GM21529 (cell line): Measurements from ENCODE around the gene ZNF76.
A peak's percentile ranks its signal among the peaks of the same experiment; 100 is the strongest.

Experiments used
- ATAC-seq: cut with Tn5 transposase; IDR thresholded peaks from one replicate; pipeline ENCODE4 v1.9.1; 2021; ENCODE audit not compliant: unreplicated experiment

ZNF76 gene

GRCh38 chr6:35236223-35236622 lies 23.3 kb upstream of the ZNF76 start:
- ATAC-seq, result no peak

GRCh38 chr6:35237476-35237875 lies 22.1 kb upstream of the ZNF76 start:
- ATAC-seq, result no peak

DNA sequence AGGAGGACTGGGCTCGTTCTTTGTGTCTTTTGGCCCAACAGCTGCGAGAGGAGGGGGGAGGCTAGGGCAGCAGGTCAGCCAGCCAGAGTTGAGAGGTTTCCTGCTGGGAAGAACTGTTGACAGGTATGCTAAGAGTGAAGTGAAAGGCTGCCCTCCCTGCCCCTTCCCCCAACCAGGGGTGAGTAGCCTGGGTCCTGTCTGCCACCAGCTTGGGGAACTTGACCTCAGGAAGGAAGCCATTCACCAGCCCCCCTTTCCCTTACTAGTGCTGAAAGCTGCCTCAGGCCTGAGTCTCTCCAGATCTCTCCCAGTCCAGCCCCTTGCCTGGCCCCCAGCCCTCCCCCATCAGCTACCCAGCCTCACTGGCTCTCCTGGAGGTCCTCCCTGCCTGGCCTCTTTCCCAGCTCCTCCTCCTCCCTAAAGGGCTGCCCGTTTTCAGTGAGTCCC lies 20.7 kb upstream of the ZNF76 start:
- no peak for ATAC-seq

DNA sequence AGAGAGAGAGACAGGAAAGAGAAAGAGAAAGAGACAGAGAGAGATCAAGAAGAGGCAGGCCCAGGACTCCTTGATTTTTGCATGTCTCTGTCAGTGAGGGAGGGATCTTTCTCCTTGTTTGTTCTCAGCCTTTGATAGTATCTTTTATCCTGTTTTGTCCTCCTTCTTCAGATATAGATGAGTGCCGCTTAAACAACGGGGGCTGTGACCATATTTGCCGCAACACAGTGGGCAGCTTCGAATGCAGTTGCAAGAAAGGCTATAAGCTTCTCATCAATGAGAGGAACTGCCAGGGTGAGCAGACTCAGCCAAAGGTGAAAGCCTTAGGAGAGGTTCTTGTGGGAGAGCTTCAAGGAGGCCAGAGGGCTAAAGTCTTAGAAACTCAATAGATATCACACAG lies 20.0 kb upstream of the ZNF76 start:
- ATAC-seq, result no peak

DNA sequence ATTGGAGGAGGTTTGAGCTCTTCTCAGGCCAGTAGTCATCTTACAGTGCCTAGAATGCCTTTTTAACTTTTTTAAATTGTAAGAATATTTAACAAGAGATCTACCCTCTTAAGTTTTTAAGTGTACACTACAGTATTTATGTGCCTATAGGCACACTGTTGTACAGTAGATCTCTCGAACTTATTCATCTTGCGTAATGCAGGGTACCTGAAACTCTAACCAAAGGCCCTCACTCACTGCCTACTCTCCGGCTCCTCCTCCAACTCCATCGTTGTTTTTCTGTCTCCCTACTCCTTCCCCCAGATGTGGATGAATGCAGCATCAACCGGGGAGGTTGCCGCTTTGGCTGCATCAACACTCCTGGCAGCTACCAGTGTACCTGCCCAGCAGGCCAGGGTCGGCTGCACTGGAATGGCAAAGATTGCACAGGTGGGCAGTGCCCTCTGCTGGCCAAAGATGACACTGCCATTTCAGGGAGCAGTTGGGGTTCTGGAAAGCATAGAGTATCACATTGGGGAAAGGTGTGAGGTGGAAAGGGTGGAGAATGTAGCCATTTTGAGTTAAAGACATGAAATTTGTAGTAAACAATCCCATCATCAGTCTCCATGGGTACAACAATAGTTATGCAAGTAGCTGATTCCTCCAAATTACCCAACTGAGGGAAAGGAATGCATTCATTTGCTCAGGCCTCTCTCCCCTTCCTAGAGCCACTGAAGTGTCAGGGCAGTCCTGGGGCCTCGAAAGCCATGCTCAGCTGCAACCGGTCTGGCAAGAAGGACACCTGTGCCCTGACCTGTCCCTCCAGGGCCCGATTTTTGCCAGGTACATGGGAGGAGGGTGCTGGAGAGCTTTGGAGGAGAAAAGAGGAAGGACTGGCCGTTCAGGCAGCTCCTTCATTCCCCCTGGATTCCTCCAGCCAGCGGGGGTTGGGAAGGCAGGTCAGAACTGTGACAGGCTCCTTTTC lies 18.4 kb upstream of the ZNF76 start:
- no peak for ATAC-seq

GRCh38 chr6:35242486-35242885 lies 17.0 kb upstream of the ZNF76 start:
- ATAC-seq, result no peak

- no peak for ATAC-seq
Observed at GRCh38 chr6:35242906-35243305, 16.6 kb upstream of the ZNF76 start.

DNA sequence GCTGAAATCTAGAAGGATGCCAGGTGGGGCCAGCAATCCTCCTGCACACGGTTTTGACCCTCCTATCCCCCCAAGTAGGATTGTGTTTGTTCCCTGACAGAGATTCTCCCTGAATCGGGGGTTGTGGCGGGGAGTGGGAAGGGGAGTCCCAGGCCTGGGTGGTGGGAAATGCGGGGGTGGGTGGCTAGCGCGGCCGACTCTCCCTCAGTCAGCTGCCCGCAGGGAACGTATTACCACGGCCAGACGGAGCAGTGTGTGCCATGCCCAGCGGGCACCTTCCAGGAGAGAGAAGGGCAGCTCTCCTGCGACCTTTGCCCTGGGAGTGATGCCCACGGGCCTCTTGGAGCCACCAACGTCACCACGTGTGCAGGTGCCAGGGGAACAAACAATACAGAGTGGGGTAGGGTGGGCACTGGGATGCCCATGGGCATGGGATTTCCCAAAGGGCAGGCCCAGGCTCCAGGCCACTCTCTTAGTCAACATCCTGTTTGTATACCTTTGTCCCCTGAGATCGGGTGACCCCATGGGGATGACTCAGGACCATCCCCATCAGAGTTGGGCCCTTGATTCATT lies 16.1 kb upstream of the ZNF76 start:
- no peak for ATAC-seq

DNA sequence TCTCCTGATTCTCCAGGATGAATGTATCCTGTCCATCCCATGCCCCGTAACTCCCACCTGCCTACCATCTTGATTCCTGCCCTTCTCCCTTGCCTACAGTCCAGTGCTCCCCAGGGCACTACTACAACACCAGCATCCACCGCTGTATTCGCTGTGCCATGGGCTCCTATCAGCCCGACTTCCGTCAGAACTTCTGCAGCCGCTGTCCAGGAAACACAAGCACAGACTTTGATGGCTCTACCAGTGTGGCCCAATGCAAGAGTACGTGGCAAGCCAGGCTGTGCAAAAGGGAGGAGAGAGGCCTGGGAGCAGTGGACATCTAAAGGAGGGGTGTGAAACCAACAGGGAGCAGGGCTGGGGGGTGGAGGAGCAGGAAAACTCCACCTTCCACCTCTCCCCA lies 15.0 kb upstream of the ZNF76 start:
- ATAC-seq, result no peak

DNA sequence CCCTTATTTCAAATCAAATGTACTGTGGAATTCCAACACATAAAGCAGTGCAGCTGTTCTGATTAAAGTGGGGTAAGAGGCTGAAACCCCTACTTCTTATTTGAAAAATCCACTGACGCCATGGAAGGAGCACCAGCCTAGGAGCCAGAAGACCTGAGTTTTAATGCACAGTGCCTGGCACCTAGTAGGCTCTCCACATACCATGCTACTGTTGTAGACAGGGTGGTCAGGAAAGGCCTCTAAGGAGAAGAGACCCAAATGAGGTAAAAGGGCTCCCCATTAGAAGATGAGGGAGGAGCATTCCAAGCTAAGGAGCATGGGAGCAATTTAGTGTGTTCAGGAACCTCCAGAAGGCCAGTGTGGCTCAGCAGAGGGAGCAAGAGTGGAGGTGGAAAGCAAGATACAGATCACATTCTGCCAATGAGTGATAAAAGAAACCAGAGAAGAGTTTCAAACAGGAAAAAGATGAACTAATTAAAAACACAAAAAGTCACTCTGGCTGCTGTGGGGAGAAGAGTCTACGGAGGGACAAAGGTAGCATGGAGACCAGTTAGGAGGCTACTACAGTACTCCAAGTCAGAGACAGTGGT lies 11.8 kb upstream of the ZNF76 start:
- peak; percentile 49 for ATAC-seq

GRCh38 chr6:35248300-35248699 lies 11.2 kb upstream of the ZNF76 start:
- ATAC-seq, result no peak

DNA sequence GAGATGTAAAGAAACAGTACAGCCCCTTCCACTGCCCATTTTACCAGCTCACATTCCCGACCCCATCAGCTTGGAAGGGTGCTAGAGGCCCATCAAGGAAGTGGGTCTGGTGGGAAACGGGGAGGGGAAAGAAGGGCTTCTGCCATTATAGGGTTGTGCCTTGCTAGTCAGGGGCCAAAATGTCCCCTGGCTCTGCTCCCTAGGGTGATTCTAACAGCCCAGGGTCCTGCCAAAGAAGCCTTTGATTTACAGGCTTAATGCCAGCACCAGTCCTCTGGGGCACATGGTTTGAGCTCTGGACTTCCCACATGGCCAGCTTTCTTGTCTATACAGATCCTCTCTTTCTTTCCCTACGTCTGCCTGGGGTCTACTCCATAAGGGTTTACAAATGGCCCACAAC lies 10.6 kb upstream of the ZNF76 start:
- ATAC-seq, result no peak

DNA sequence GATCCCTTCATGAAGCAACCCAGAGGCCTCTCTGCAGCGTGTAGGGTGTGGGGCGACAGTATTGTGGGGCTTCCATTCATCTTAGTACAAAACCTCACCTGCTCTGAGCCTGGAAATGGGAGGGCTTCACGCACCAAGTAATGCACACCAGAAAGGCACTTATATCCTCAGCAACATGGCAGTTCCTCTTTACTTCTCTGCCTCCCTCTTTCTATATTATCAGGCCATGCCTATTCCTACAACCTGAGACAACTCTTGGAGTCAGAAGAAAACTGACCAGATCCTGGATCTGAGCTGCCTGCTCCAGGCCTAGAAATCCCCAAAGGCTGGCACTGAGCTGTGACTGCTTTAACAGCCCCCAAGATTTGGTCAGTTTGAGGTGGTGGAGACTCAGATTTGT lies 7.6 kb upstream of the ZNF76 start:
- ATAC-seq, result no peak

DNA sequence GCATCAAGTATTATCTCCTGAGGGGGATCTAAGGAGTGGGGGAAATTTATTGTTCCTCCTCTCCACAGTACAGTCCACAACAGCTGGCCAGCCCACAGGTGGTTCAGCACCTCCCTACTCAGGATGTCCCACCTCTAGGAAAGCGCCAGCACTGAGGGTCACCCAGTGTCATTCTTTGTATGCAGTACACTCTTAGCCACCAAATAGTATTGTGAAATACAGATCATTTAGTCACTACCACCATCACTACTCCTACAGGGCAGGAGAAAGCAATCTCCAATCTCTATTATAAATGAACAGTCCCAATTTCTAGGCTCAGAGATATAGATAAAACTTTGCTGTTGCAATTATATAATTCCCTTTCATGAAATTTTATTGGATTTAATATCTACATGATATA lies 6.3 kb upstream of the ZNF76 start:
- ATAC-seq, result no peak

GRCh38 chr6:35258336-35258735 lies 1.2 kb upstream of the ZNF76 start:
- ATAC-seq, result no peak

- peak; percentile 26 for ATAC-seq
Observed at GRCh38 chr6:35258858-35259193, 709 bp upstream of the ZNF76 start.

DNA sequence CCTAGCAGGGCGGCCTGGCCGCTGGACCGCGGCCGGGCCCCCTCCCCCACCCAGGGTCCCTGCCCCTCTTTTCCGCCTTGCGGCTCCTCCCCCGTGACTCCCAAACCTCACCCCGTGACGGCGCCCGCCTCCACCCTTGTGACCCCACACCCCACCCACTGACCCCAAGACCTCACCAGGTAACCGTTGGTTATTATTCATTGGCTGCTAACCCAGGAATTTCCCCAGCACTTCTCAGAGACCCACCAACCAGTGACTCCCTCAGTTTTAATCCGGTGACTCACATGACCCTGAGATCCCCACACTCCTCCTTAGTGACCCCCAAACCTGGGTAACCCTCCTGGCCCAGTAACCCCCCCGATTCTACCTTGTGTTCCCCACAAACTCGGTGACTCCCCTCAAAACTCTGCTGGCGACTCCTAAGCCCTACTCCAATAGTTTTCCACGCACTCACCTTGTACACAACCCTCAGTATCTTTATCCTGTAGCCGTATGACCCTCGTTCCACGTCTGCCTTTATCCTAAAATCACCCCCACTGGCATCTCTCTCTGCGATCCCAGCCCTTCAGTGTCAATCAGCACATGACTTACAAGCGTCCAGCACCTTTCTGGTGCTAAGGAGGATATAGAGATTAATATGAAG lies 534 bp downstream of the ZNF76 start:
- peak; percentile 32 for ATAC-seq

DNA sequence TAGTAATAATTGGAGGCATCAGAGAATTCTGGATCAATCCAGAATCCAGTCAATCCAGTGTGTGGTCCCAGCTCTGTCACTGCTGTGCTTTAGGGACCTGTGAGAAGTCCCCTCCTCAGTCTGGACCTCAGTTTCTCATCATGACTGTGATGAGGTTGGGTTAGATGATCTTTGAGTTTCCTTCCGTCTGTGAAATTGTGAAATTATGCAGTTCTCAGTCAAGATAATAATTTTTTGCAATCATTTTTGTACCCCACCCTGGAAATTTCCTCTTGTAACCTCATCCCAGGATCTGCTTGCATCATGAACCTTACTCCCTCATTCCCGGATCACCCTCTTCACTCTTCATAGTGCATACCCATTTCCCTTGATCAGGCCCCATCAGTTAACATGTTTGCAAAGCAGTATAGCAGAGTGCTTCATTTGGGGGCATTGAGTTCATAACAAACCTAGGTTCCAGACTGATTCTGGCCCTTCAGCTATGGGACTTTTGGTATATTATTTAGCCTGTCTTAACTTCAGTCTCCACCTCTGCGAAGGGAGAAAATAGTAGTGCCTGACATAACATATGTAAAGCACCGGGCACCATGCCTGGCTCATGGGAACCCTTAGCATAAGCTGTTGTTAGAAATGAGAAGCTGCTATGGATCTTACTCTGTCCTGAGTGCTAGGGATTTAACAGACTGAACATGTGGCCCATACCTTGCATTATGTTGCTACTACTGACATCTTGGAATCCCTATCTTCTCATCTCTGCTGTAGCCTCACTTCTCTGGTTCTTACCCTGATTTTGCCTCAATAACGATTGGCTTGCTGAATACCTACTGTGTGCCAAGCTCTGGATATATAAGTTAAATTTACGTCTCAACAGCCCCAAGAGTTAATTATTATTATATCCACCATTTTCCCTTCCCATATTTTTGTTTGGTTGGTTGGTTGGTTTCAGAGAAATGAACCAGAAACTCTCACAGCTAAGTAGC lies 1.3 kb downstream of the ZNF76 start:
- ATAC-seq, result no peak

DNA sequence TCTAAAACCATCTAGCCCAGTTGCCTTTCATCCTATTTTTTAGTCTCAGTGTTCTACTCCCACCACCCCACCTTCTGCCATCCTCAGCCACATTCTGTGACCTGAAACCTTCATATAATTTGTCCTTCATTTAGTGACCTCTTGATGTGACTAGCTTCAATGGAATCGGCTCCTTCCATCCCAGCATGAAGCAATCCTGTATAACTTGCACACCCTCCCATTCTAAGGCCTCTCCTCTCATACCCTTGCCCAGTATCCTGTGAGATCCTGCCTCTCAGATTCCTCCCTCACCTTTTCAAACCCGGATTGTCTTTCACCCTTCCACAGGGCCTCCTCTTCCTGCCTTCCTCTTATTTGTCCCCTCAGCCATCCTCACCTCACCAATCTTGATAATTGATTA lies 3.1 kb downstream of the ZNF76 start:
- ATAC-seq, result no peak

DNA sequence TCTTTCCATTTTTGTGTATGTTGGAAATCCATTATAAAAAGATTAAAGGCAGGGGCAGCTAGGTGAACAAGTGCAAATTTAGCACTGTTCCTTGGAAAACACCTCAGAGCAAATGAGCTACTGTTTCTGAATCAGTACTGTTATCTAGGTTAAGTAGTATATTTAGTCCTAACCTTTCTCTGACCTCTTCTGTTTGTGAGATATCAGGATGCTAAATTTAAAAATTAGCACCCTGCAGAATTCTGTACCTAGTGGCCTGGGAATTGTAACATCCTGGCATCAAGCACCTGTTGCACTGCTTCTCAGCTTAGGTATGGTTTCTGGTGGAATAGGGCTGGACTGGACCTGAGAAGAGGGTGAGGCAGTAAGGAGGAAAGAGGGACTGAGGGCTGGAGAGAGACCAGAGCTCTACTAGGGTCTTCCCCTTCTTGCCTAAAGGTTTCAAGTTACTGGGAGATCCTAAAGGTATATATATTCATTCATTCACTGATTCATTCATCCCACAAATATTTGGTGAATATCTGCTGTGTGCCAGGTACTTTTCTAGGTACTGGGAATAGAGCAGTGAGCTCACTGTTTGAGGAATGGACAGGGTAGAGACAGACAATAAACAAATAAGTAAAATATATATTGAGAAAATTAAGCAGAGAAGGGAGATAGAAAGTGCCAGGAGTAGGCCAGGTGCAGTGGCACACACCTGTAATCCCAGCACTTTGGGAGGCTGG lies 5.2 kb downstream of the ZNF76 start:
- ATAC-seq, result no peak
